H7 (cell line): ENCODE results near the gene N4BP2L1. TPM values are rescaled to one million over a fixed set of nuclear protein-coding genes. Genes with fewer than 3 reads are reported as not detected.

Source experiments
- DNase-seq: peaks from one replicate; pipeline ENCODE4 v3.0.0; 2012
- H3K27me3 ChIP-seq: 2 replicates; pipeline ENCODE4 v1.6.0; 2011; ENCODE audit warnings: mild to moderate bottlenecking, low read length; ENCODE audit not compliant: control insufficient read depth, insufficient read depth
- H3K36me3 ChIP-seq: replicated peaks from 2 replicates; pipeline ENCODE4 v1.5.1; 2011; ENCODE audit warnings: low read length; ENCODE audit not compliant: control insufficient read depth, insufficient read depth
- H3K4me3 ChIP-seq: 2 replicates; pipeline ENCODE4 v1.5.1; 2011; ENCODE audit warnings: low read depth, mild to moderate bottlenecking, control low read depth, low read length, moderate library complexity; ENCODE audit not compliant: insufficient read depth
- total RNA-seq: library from RNA; depleted of rRNA; stranded (reverse); fragments of >200 nt; shearing (Covaris generic); gene quantifications from 2 replicates; pipeline ENCODE4 v1.2.3, GENCODE V29; 2014

The N4BP2L1 gene
- total RNA-seq, 1 experiment from 2014 or later, result 2.4 TPM

- H3K4me3 ChIP-seq, result no peak overlapping the region
- no peak for DNase-seq
These were observed 2.8 kb downstream of the N4BP2L1 start for GRCh38 chr13:32425158-32425557.

GRCh38 chr13:32423592-32423991 is 4.3 kb downstream of the N4BP2L1 start:
- no peak for DNase-seq
- H3K27me3 ChIP-seq, result peaks cover 19% of the 10 kb centered on the region
- no peak overlapping the region for H3K4me3 ChIP-seq
- no peaks in the 10 kb centered on the region for H3K36me3 ChIP-seq

More at GRCh38 chr13:32425158-32425557, 2.8 kb downstream of the N4BP2L1 start:
- H3K36me3 ChIP-seq, result no peaks in the 10 kb centered on the region
- peaks cover 19% of the 10 kb centered on the region for H3K27me3 ChIP-seq

- H3K4me3 ChIP-seq, result no peak overlapping the region
- DNase-seq, result no peak
- no peaks in the 10 kb centered on the region for H3K27me3 ChIP-seq
- no peaks in the 10 kb centered on the region for H3K36me3 ChIP-seq
These were observed 8.1 kb downstream of the N4BP2L1 start for GRCh38 chr13:32419862-32420261.

GRCh38 chr13:32417995-32418394 is 9.9 kb downstream of the N4BP2L1 start:
- Histone ChIP-seq H3K36me3 (no peaks in the 10 kb centered on the region), H3K4me3 (no peak overlapping the region), H3K27me3 (no peaks in the 10 kb centered on the region)
- DNase-seq, result no peak

- Histone ChIP-seq H3K4me3 (no peak overlapping the region), H3K36me3 (no peaks in the 10 kb centered on the region), H3K27me3 (no peaks in the 10 kb centered on the region)
- DNase-seq, result peak; percentile 61
These were observed 12.9 kb downstream of the N4BP2L1 start for GRCh38 chr13:32415019-32415418.

- DNase-seq, result no peak
- Histone ChIP-seq H3K4me3 (no peak overlapping the region), H3K27me3 (no peaks in the 10 kb centered on the region), H3K36me3 (no peaks in the 10 kb centered on the region)
These were observed 13.3 kb downstream of the N4BP2L1 start for GRCh38 chr13:32414580-32414979.

GRCh38 chr13:32413284-32413683 is 14.6 kb downstream of the N4BP2L1 start:
- DNase-seq, result no peak
- Histone ChIP-seq H3K36me3 (no peaks in the 10 kb centered on the region), H3K27me3 (no peaks in the 10 kb centered on the region), H3K4me3 (no peak overlapping the region)

- no peaks in the 10 kb centered on the region for H3K36me3 ChIP-seq
- H3K4me3 ChIP-seq, result peak overlapping the region; percentile 41
- DNase-seq, result peak; percentile 81
- H3K27me3 ChIP-seq, result no peaks in the 10 kb centered on the region
These were observed 18.1 kb downstream of the N4BP2L1 start for GRCh38 chr13:32409561-32410421.

- no peaks in the 10 kb centered on the region for H3K36me3 ChIP-seq
- no peak overlapping the region for H3K4me3 ChIP-seq
- no peak for DNase-seq
- no peaks in the 10 kb centered on the region for H3K27me3 ChIP-seq
These were observed 19.0 kb downstream of the N4BP2L1 start for GRCh38 chr13:32409001-32409313.

- no peaks in the 10 kb centered on the region for H3K36me3 ChIP-seq
- DNase-seq, result no peak
- H3K27me3 ChIP-seq, result no peaks in the 10 kb centered on the region
- H3K4me3 ChIP-seq, result no peak overlapping the region
These were observed 19.5 kb downstream of the N4BP2L1 start for GRCh38 chr13:32408296-32409000.

- Histone ChIP-seq H3K27me3 (no peaks in the 10 kb centered on the region), H3K4me3 (no peak overlapping the region), H3K36me3 (no peaks in the 10 kb centered on the region)
- no peak for DNase-seq
These were observed 20.1 kb downstream of the N4BP2L1 start for GRCh38 chr13:32407854-32408253.

GRCh38 chr13:32403108-32403507 is 24.8 kb downstream of the N4BP2L1 start:
- H3K36me3 ChIP-seq, result no peaks in the 10 kb centered on the region
- no peaks in the 10 kb centered on the region for H3K27me3 ChIP-seq
- no peak for DNase-seq
- no peak overlapping the region for H3K4me3 ChIP-seq

- no peaks in the 10 kb centered on the region for H3K27me3 ChIP-seq
- H3K36me3 ChIP-seq, result peaks cover 2% of the 10 kb centered on the region; the same call in 1 of the 2 replicates
- peak; percentile 53 for DNase-seq
- H3K4me3 ChIP-seq, result no peak overlapping the region
These were observed 36.8 kb downstream of the N4BP2L1 start for GRCh38 chr13:32391101-32391619.

- DNase-seq, result no peak
- peaks cover 2% of the 10 kb centered on the region; the same call in 1 of the 2 replicates for H3K36me3 ChIP-seq
These were observed 37.4 kb downstream of the N4BP2L1 start for GRCh38 chr13:32390484-32390883.

GRCh38 chr13:32390048-32390447 is 37.9 kb downstream of the N4BP2L1 start:
- H3K4me3 ChIP-seq, result no peak overlapping the region
- H3K27me3 ChIP-seq, result no peaks in the 10 kb centered on the region
- no peak for DNase-seq
- peaks cover 2% of the 10 kb centered on the region; the same call in 1 of the 2 replicates for H3K36me3 ChIP-seq

More at GRCh38 chr13:32390484-32390883, 37.4 kb downstream of the N4BP2L1 start:
- Histone ChIP-seq H3K27me3 (no peaks in the 10 kb centered on the region), H3K4me3 (no peak overlapping the region)
